HepG2 (cell line): ENCODE results near the gene MARK4. TPM values are rescaled to one million over a fixed set of nuclear protein-coding genes. Genes with fewer than 3 reads are reported as not detected.

Source experiments
- ATAC-seq: fragments of 200-7000 bp; cut with Tn5 transposase; 3 replicates; pipeline ENCODE4 v1.9.1; 2020; ENCODE audit warnings: mild to moderate bottlenecking, moderate library complexity
- BruUV-seq: library from RNA; stranded (reverse); fragments of 400-500 nt; replicated peaks from 2 replicates; lab custom pipeline; 2021; lab: Mats Ljungman, UMichigan
- CTCF ChIA-PET: fragments of 300-600 bp; formaldehyde crosslinking; extraction: SDS; loops from one replicate; lab custom pipeline; 2021; ENCODE audit warnings: low total read pairs, inconsistent platforms, low intra/inter-chr PET ratio; lab: Yijun Ruan, JAX
- POLR2A ChIA-PET: fragments of 350-600 bp; sonication (Branson Sonifier 250); formaldehyde crosslinking; loops from one replicate; lab custom pipeline; 2020; ENCODE audit warnings: antibody characterized with exemption, inconsistent platforms; lab: Yijun Ruan, JAX
- DNase-seq: peaks from one replicate; pipeline ENCODE4 v3.0.0-alpha.2; 2015; ENCODE audit warnings: low spot score
- FAIRE-seq: peaks from 3 replicates; lab custom pipeline; 2011; peaks lifted over from hg19 to GRCh38; lab: Jason Lieb, UNC
- H2AFZ ChIP-seq: one replicate; pipeline ENCODE4 v1.6.1; 2011; ENCODE audit warnings: low read length, inconsistent platforms
- H3K27ac ChIP-seq: fragments of 300-600 bp; 3 replicates; pipeline ENCODE4 v1.8.0; 2011; ENCODE audit warnings: mixed run types, mild to moderate bottlenecking, mixed read lengths, low read length, inconsistent platforms; ENCODE audit not compliant: insufficient read depth; ENCODE audit errors: extremely low read length
- H3K27me3 ChIP-seq, 2 experiments: fragments of 200-600 bp in 1 of 2; 2 replicates in 1 of 2; 3 replicates in 1 of 2; pipeline versions ENCODE4 v1.6.0 to v1.8.0; 2011; ENCODE audit warnings: low read length in 2 of 2, mild to moderate bottlenecking in 2 of 2, moderate library complexity in 2 of 2, inconsistent platforms in 1 of 2; ENCODE audit not compliant: insufficient read depth in 2 of 2, control insufficient read depth in 1 of 2
- H3K36me3 ChIP-seq, 2 experiments: fragments of 200-600 bp in 1 of 2; replicated peaks in 1 of 2; 2 replicates in 1 of 2; 3 replicates in 1 of 2; pipeline versions ENCODE4 v1.5.1 to v1.8.0; 2011; ENCODE audit warnings: low read length in 2 of 2, inconsistent platforms in 1 of 2; ENCODE audit not compliant: insufficient read depth in 2 of 2, control insufficient read depth in 1 of 2
- H3K4me1 ChIP-seq: 2 replicates; pipeline ENCODE4 v1.5.1; 2012; ENCODE audit warnings: low read length, inconsistent platforms; ENCODE audit not compliant: insufficient read depth
- H3K4me2 ChIP-seq: 2 replicates; pipeline ENCODE4 v1.6.0; 2011; ENCODE audit warnings: low read depth, low read length, inconsistent platforms
- H3K4me3 ChIP-seq, 3 experiments: fragments of 200-600 bp in 1 of 3; sonication (generic), shearing (Covaris generic) in 1 of 3; replicated peaks in 1 of 3; 2 replicates each; pipeline ENCODE4 v1.5.1; 2011 to 2016; ENCODE audit warnings: low read length in 3 of 3, inconsistent platforms in 2 of 3, low read depth in 2 of 3, mild to moderate bottlenecking in 2 of 3, control low read depth in 1 of 3, mixed read lengths in 1 of 3; ENCODE audit not compliant: insufficient read depth in 1 of 3
- H3K79me2 ChIP-seq: one replicate; pipeline ENCODE4 v1.6.1; 2011; ENCODE audit warnings: low read length, inconsistent platforms; ENCODE audit not compliant: insufficient read depth
- H3K9ac ChIP-seq: 2 replicates; pipeline ENCODE4 v1.6.0; 2011; ENCODE audit warnings: mild to moderate bottlenecking, low read depth, low read length, inconsistent platforms; ENCODE audit not compliant: insufficient read depth
- H3K9me3 ChIP-seq: 2 replicates; pipeline ENCODE4 v1.5.1; 2012; ENCODE audit warnings: mild to moderate bottlenecking, low read length
- H4K20me1 ChIP-seq: 2 replicates; pipeline ENCODE4 v1.6.0; 2011; ENCODE audit warnings: inconsistent platforms, mild to moderate bottlenecking, low read length, moderate library complexity; ENCODE audit not compliant: insufficient read depth
- EP300 ChIP-seq, 3 experiments: sonication (generic) in 1 of 3; formaldehyde crosslinking in 1 of 3; IDR thresholded peaks; 2 replicates each; pipeline versions ENCODE4 v1.5.1 to v1.6.1; 2011 to 2020; ENCODE audit warnings: low read depth in 2 of 3, low read length in 2 of 3, borderline replicate concordance in 1 of 3, improper control_type of control experiment in 1 of 3, mild to moderate bottlenecking in 1 of 3, missing genetic modification reagents in 1 of 3, moderate library complexity in 1 of 3
- FLYWCH1 ChIP-seq: sonication (generic); formaldehyde crosslinking; IDR thresholded peaks from 2 replicates; pipeline ENCODE4 v1.8.1; 2023; ENCODE audit warnings: mild to moderate bottlenecking, missing genetic modification reagents
- FOSL2 ChIP-seq: sonication (generic); formaldehyde crosslinking; IDR thresholded peaks from 2 replicates; pipeline ENCODE4 v1.4.0; 2020; ENCODE audit warnings: missing genetic modification reagents
- HHEX ChIP-seq: IDR thresholded peaks from 2 replicates; pipeline ENCODE4 v1.6.1; 2016; ENCODE audit warnings: control low read depth
- KDM1A ChIP-seq: IDR thresholded peaks from 2 replicates; pipeline ENCODE4 v1.6.1; 2016; ENCODE audit warnings: missing compliant biosample characterization
- NBN ChIP-seq: fragments of 450-650 bp; conservative IDR thresholded peaks from 2 replicates; pipeline ENCODE4 v1.6.1; 2017
- NFE2L1 ChIP-seq: sonication (generic); formaldehyde crosslinking; IDR thresholded peaks from 2 replicates; pipeline ENCODE4 v1.4.0; 2020; ENCODE audit warnings: missing genetic modification reagents, mild to moderate bottlenecking, borderline replicate concordance
- RARA ChIP-seq: IDR thresholded peaks from 2 replicates; pipeline ENCODE4 v1.6.1; 2016; ENCODE audit warnings: missing genetic modification reagents, missing compliant biosample characterization
- SIX4 ChIP-seq: sonication (generic); formaldehyde crosslinking; IDR thresholded peaks from 2 replicates; pipeline ENCODE4 v1.4.0; 2020; ENCODE audit warnings: missing genetic modification reagents
- TEAD2 ChIP-seq: sonication (generic); formaldehyde crosslinking; IDR thresholded peaks from 2 replicates; pipeline ENCODE4 v1.9.0; 2021; ENCODE audit warnings: missing genetic modification reagents
- ZC3H13 ChIP-seq: sonication (generic); formaldehyde crosslinking; IDR thresholded peaks from 2 replicates; pipeline ENCODE4 v1.8.1; 2023; ENCODE audit warnings: mild to moderate bottlenecking, missing genetic modification reagents, moderate library complexity
- ZFP36 ChIP-seq: fragments of 150-350 bp; IDR thresholded peaks from 2 replicates; pipeline ENCODE4 v1.6.1; 2018; ENCODE audit warnings: borderline replicate concordance, low read length, low read depth; ENCODE audit not compliant: partially characterized antibody
- ZMYM3 ChIP-seq: sonication (generic); formaldehyde crosslinking; IDR thresholded peaks from 2 replicates; pipeline ENCODE4 v1.5.1; 2020; ENCODE audit warnings: mild to moderate bottlenecking, missing genetic modification reagents
- ZNF138 ChIP-seq: sonication (generic); formaldehyde crosslinking; IDR thresholded peaks from 2 replicates; pipeline ENCODE4 v1.5.0; 2020; ENCODE audit warnings: mild to moderate bottlenecking, low read depth, missing genetic modification reagents
- ZNF205 ChIP-seq: IDR thresholded peaks from 2 replicates; pipeline ENCODE4 v1.6.1; 2018; ENCODE audit warnings: missing biosample characterization, missing genetic modification reagents
- ZNF552 ChIP-seq: sonication (generic); formaldehyde crosslinking; IDR thresholded peaks from 2 replicates; pipeline ENCODE4 v1.9.0; 2022; ENCODE audit warnings: missing genetic modification reagents, mild to moderate bottlenecking, borderline replicate concordance
- ZNF768 ChIP-seq: sonication (generic); formaldehyde crosslinking; IDR thresholded peaks from 2 replicates; pipeline ENCODE4 v1.4.0; 2020; ENCODE audit warnings: missing genetic modification reagents
- ZNF770 ChIP-seq: sonication (generic); formaldehyde crosslinking; IDR thresholded peaks from 2 replicates; pipeline ENCODE4 v1.5.0; 2020; ENCODE audit warnings: mild to moderate bottlenecking, missing genetic modification reagents
- WGBS: methylation state at CpG from one replicate; pipeline ENCODE4 v1.1.6; 2017; ENCODE audit warnings: low lambda C conversion rate; 5-methylcytosine and 5-hydroxymethylcytosine counted together
- in situ Hi-C: cut with HindIII; loops from 2 replicates; pipeline ENCODE4 v1.10.0; 2017; ENCODE audit warnings: low pct_unique_long_range_greater_than_20kb; ENCODE audit not compliant: extremely low pct_ligation_motif_present
- intact Hi-C: fragments of 100-400 bp; cut with micrococcal nuclease; formaldehyde crosslinking; loops from one replicate; pipeline ENCODE4 v1.10.0; 2022; ENCODE audit not compliant: unreplicated experiment
- polyA plus RNA-seq, 8 experiments: library from polyadenylated mRNA; depleted of rRNA in 3 of 8; stranded (reverse) in 7 of 8; unstranded in 1 of 8; fragments of >200 nt; fragmentation: Illumina TruSeq in 4 of 8; extraction: Trizol in 4 of 8; gene quantifications; 2 replicates each; pipeline versions ENCODE4 v1.2.1 to v1.2.3, GENCODE V29; 2011 to 2016; ENCODE audit warnings: low read depth in 4 of 8, missing spikeins in 1 of 8, mixed read lengths in 1 of 8; ENCODE audit not compliant: insufficient read depth in 1 of 8
- total RNA-seq, 5 experiments: library from RNA; depleted of rRNA; stranded (reverse); fragments of >200 nt; fragmentation: Illumina TruSeq; extraction: Trizol; gene quantifications; 2 replicates each; pipeline ENCODE4 v1.2.3, GENCODE V29; 2016; ENCODE audit warnings: low read depth in 1 of 5

The MARK4 gene
- total and polyA plus RNA-seq, 2 of the 13 experiments (the other 11 are each of a cell fraction or from before 2014, with no cell fraction given) = 7.0 to 12.2 TPM

GRCh38 chr19:45315304-45315703 is 64.2 kb downstream of the MARK4 start:
- Histone ChIP-seq H3K4me2 (no peak overlapping the region; the same call in 1 of the 2 replicates), H3K9me3 (no peaks in the 10 kb centered on the region), H3K4me1 (peaks cover 10% of the 10 kb centered on the region), H3K27ac (no peak overlapping the region), H3K4me3 (no peak overlapping the region), H2AFZ (no peak overlapping the region), H3K27me3 (peaks cover 7 to 49% of the 10 kb centered on the region in 2 experiments; a peak in 4 of 5 replicates), H3K9ac (no peak overlapping the region)
- ChIA-PET CTCF (no interaction called here), POLR2A (interaction anchor here (0.6 kb wide), 1 partner anchor 1512 kb away, joined by 3 read pairs; no protein-coding TSS in a partner anchor)
- no TSS peak for BruUV-seq
- ATAC-seq = no peak
- in situ Hi-C loops = no loop called here
- TF ChIP-seq HHEX (CRISPR knock-in tag) (no peak), ZNF138 (no peak), ZFP36 (no peak), NBN (no peak), FLYWCH1 (CRISPR knock-in tag) (no peak), ZNF552 (CRISPR knock-in tag) (no peak), SIX4 (CRISPR knock-in tag) (no peak), RARA (CRISPR knock-in tag) (no peak), ZC3H13 (CRISPR knock-in tag) (no peak)
- TF ChIP-seq, all 625 proteins: peak for 0
- 33% methylated on average over 12 of the region's 21 CpGs for WGBS
- intact Hi-C loops = no loop called here
- Histone ChIP-seq H3K79me2 (no peaks in the 10 kb centered on the region), H3K36me3 (no peaks in the 10 kb centered on the region), H4K20me1 (no peaks in the 10 kb centered on the region)
- FAIRE-seq (no peak), DNase-seq (no peak)

- Histone ChIP-seq H3K4me3 (no peak overlapping the region), H3K36me3 (no peaks in the 10 kb centered on the region), H3K27me3 (peaks cover 5 to 47% of the 10 kb centered on the region in 2 experiments; a peak in 4 of 5 replicates), H3K79me2 (no peaks in the 10 kb centered on the region), H3K4me1 (peaks cover 32% of the 10 kb centered on the region), H4K20me1 (no peaks in the 10 kb centered on the region), H3K27ac (no peak overlapping the region), H3K4me2 (no peak overlapping the region), H3K9ac (no peak overlapping the region), H3K9me3 (no peaks in the 10 kb centered on the region), H2AFZ (no peak overlapping the region)
- 32% methylated on average over 10 of the region's 12 CpGs for WGBS
- in situ Hi-C loops (no loop called here), intact Hi-C loops (no loop called here)
- FAIRE-seq (no peak), ATAC-seq (no peak), DNase-seq (no peak)
- ChIA-PET CTCF (no interaction called here), POLR2A (no interaction called here)
- BruUV-seq = no TSS peak
- TF ChIP-seq ZNF205 (CRISPR knock-in tag) (no peak), ZMYM3 (peak; percentile 77), KDM1A (CRISPR knock-in tag) (0 out of 2 replicates have a peak, but pooled peaks have one; percentile 42), FOSL2 (CRISPR knock-in tag) (0 out of 2 replicates have a peak, but pooled peaks have one; percentile 13), EP300 (IDR thresholded peaks at IDR 0.05; ENCODE audit: low read depth in 2 of 2, low read length in 2 of 2) (no peak), EP300 (CRISPR knock-in tag; IDR thresholded peaks at IDR 0.05; ENCODE audit: borderline replicate concordance) (no peak), TEAD2 (CRISPR knock-in tag) (no peak), ZNF770 (CRISPR knock-in tag) (peak; percentile 29; the same call in 1 of the 2 replicates), NFE2L1 (CRISPR knock-in tag) (no peak), ZNF768 (peak; percentile 100)
These were observed 70.1 kb downstream of the MARK4 start for GRCh38 chr19:45320997-45321775.
